Measurements from ENCODE around the gene C2orf72. TPM values are rescaled to one million over a fixed set of nuclear protein-coding genes. Genes with fewer than 3 reads are reported as not detected.

C2orf72 gene
- total RNA-seq, 1 experiment from 2014 or later: 0.66 TPM

GRCh38 chr2:231034291-231034882 lies 2.9 kb upstream of the C2orf72 start:
- intact Hi-C loops (cut with micrococcal nuclease; ENCODE audit: unreplicated experiment): no loop called here
- CTCF ChIA-PET: no interaction called here
- TF ChIP-seq CTCF (IDR thresholded peaks at IDR 0.05; ENCODE audit: unreplicated experiment): no peak
- Mint-ChIP-seq H3K9me3 (ENCODE audit: low read depth, unreplicated experiment) (no peaks in the 10 kb centered on the region), H3K27me3 (ENCODE audit: unreplicated experiment) (peaks cover 71% of the 10 kb centered on the region), H3K4me1 (ENCODE audit: low read depth, unreplicated experiment) (peaks cover 9% of the 10 kb centered on the region), H3K4me3 (ENCODE audit: low read depth, unreplicated experiment) (no peak overlapping the region), H3K36me3 (ENCODE audit: insufficient read depth, unreplicated experiment) (no peaks in the 10 kb centered on the region), H3K27ac (ENCODE audit: unreplicated experiment) (no peak overlapping the region)
- no peak for DNase-seq
- BruUV-seq (replicated peaks): no TSS peak

GRCh38 chr2:231036131-231036530 lies 1.2 kb upstream of the C2orf72 start:
- no peaks in the 10 kb centered on the region for H3K9me3 Mint-ChIP-seq (ENCODE audit: low read depth, unreplicated experiment)
- H3K36me3 Mint-ChIP-seq (ENCODE audit: insufficient read depth, unreplicated experiment): no peaks in the 10 kb centered on the region
- CTCF ChIA-PET: no interaction called here
- no peak for DNase-seq
- no TSS peak for BruUV-seq (replicated peaks)
- intact Hi-C loops (cut with micrococcal nuclease; ENCODE audit: unreplicated experiment): no loop called here
- no peak overlapping the region for H3K4me3 Mint-ChIP-seq (ENCODE audit: low read depth, unreplicated experiment)
- H3K4me1 Mint-ChIP-seq (ENCODE audit: low read depth, unreplicated experiment): peaks cover 9% of the 10 kb centered on the region
- H3K27me3 Mint-ChIP-seq (ENCODE audit: unreplicated experiment): peaks cover 80% of the 10 kb centered on the region
- H3K27ac Mint-ChIP-seq (ENCODE audit: unreplicated experiment): no peak overlapping the region
- TF ChIP-seq CTCF (IDR thresholded peaks at IDR 0.05; ENCODE audit: unreplicated experiment): no peak

GRCh38 chr2:231036578-231037106 lies 681 bp upstream of the C2orf72 start:
- no TSS peak for BruUV-seq (replicated peaks)
- Mint-ChIP-seq H3K27me3 (ENCODE audit: unreplicated experiment) (peaks cover 84% of the 10 kb centered on the region), H3K27ac (ENCODE audit: unreplicated experiment) (no peak overlapping the region), H3K4me3 (ENCODE audit: low read depth, unreplicated experiment) (peak overlapping the region; percentile 61), H3K36me3 (ENCODE audit: insufficient read depth, unreplicated experiment) (no peaks in the 10 kb centered on the region), H3K9me3 (ENCODE audit: low read depth, unreplicated experiment) (no peaks in the 10 kb centered on the region), H3K4me1 (ENCODE audit: low read depth, unreplicated experiment) (peaks cover 9% of the 10 kb centered on the region)
- no peak for TF ChIP-seq CTCF (IDR thresholded peaks at IDR 0.05; ENCODE audit: unreplicated experiment)
- intact Hi-C loops (cut with micrococcal nuclease; ENCODE audit: unreplicated experiment): no loop called here
- no peak for DNase-seq
- CTCF ChIA-PET: no interaction called here

GRCh38 chr2:231037731-231038482 lies 584 bp downstream of the C2orf72 start:
- no peak for TF ChIP-seq CTCF (IDR thresholded peaks at IDR 0.05; ENCODE audit: unreplicated experiment)
- no peak overlapping the region for H3K27ac Mint-ChIP-seq (ENCODE audit: unreplicated experiment)
- H3K27me3 Mint-ChIP-seq (ENCODE audit: unreplicated experiment): peaks cover 80% of the 10 kb centered on the region
- peak overlapping the region; percentile 61 for H3K4me3 Mint-ChIP-seq (ENCODE audit: low read depth, unreplicated experiment)
- peak; percentile 53 for DNase-seq
- BruUV-seq (replicated peaks): no TSS peak
- intact Hi-C loops (cut with micrococcal nuclease; ENCODE audit: unreplicated experiment): no loop called here
- H3K4me1 Mint-ChIP-seq (ENCODE audit: low read depth, unreplicated experiment): peaks cover 9% of the 10 kb centered on the region
- no peaks in the 10 kb centered on the region for H3K9me3 Mint-ChIP-seq (ENCODE audit: low read depth, unreplicated experiment)
- CTCF ChIA-PET: interaction anchor here (0.6 kb wide), 1 partner anchor 298 kb away, joined by 3 read pairs; no protein-coding TSS in a partner anchor
- no peaks in the 10 kb centered on the region for H3K36me3 Mint-ChIP-seq (ENCODE audit: insufficient read depth, unreplicated experiment)
